GM12878 (cell line): ENCODE data around the gene MS4A6A. TPM values are rescaled to one million over a fixed set of nuclear protein-coding genes. Genes with fewer than 3 reads are reported as not detected.

Experiments used
- ASH2L ChIP-seq: fragments of 300-600, 200-600 bp; sonication (generic); IDR thresholded peaks from 2 replicates; pipeline ENCODE4 v1.6.1; 2017; ENCODE audit warnings: low read depth, mild to moderate bottlenecking, borderline replicate concordance
- CREM ChIP-seq: IDR thresholded peaks from 2 replicates; pipeline ENCODE4 v1.6.1; 2014; ENCODE audit warnings: antibody characterized with exemption, low read depth
- EED ChIP-seq: sonication (generic); IDR thresholded peaks from 2 replicates; pipeline ENCODE4 v1.6.1; 2016; ENCODE audit warnings: antibody characterized with exemption, low read depth
- HDAC6 ChIP-seq: fragments of 200-600 bp; sonication (generic); IDR thresholded peaks from one replicate; pipeline ENCODE4 v1.8.0; 2017; ENCODE audit warnings: antibody characterized with exemption; ENCODE audit not compliant: unreplicated experiment
- KLF5 ChIP-seq: fragments of 450-650 bp; IDR thresholded peaks from 2 replicates; pipeline ENCODE4 v1.6.1; 2014; ENCODE audit warnings: mild to moderate bottlenecking; ENCODE audit not compliant: partially characterized antibody
- LARP7 ChIP-seq: fragments of 450-650 bp; IDR thresholded peaks from 2 replicates; pipeline ENCODE4 v1.6.1; 2017; ENCODE audit warnings: mild to moderate bottlenecking
- MXI1 ChIP-seq: fragments of 150-350 bp; IDR thresholded peaks from 2 replicates; pipeline ENCODE4 v1.6.1; 2011; ENCODE audit warnings: low read depth, mild to moderate bottlenecking, inconsistent platforms, low read length, improper control_type of control experiment
- NBN ChIP-seq: fragments of 450-650 bp; IDR thresholded peaks from 2 replicates; pipeline ENCODE4 v1.6.1; 2016
- NFIC ChIP-seq: IDR thresholded peaks from 2 replicates; pipeline ENCODE4 v1.6.1; 2012; ENCODE audit warnings: low read depth, mild to moderate bottlenecking, inconsistent platforms, low read length, moderate library complexity
- NKRF ChIP-seq: fragments of 450-650 bp; conservative IDR thresholded peaks from 2 replicates; pipeline ENCODE4 v1.6.1; 2017; ENCODE audit warnings: mild to moderate bottlenecking, moderate library complexity
- POLR2AphosphoS5 ChIP-seq: IDR thresholded peaks from 2 replicates; pipeline ENCODE4 v1.6.1; 2011; ENCODE audit warnings: mild to moderate bottlenecking, low read length, inconsistent platforms
- RB1 ChIP-seq: fragments of 450-650 bp; formaldehyde crosslinking; IDR thresholded peaks from 2 replicates; pipeline ENCODE4 v1.6.1; 2017; ENCODE audit warnings: mild to moderate bottlenecking, borderline replicate concordance
- SIN3A ChIP-seq: IDR thresholded peaks from 2 replicates; pipeline ENCODE4 v1.6.1; 2012; ENCODE audit warnings: low read depth, low read length, improper control_type of control experiment
- SMC3 ChIP-seq: IDR thresholded peaks from 2 replicates; pipeline ENCODE4 v1.6.1; 2011; ENCODE audit warnings: low read length, improper control_type of control experiment, borderline replicate concordance
- SRF ChIP-seq, 2 experiments: IDR thresholded peaks; 2 replicates each; pipeline ENCODE4 v1.6.1; 2011; ENCODE audit warnings: low read depth in 2 of 2, low read length in 2 of 2, mild to moderate bottlenecking in 1 of 2, moderate library complexity in 1 of 2
- WRNIP1 ChIP-seq: IDR thresholded peaks from 2 replicates; pipeline ENCODE4 v1.6.1; 2011; ENCODE audit warnings: low read depth, low read length, improper control_type of control experiment, borderline replicate concordance
- ZBTB11 ChIP-seq: fragments of 450-650 bp; formaldehyde crosslinking; IDR thresholded peaks from 2 replicates; pipeline ENCODE4 v1.5.0; 2022; ENCODE audit warnings: mild to moderate bottlenecking, missing genetic modification characterization
- ZNF24 ChIP-seq: fragments of 450-650 bp; IDR thresholded peaks from 2 replicates; pipeline ENCODE4 v1.6.1; 2017; ENCODE audit warnings: antibody characterized with exemption, mild to moderate bottlenecking
- ZNF274 ChIP-seq: IDR thresholded peaks from one replicate; pipeline ENCODE4 v1.8.0; 2011; ENCODE audit not compliant: insufficient read length, insufficient read depth
- ZNF384 ChIP-seq: IDR thresholded peaks from 2 replicates; pipeline ENCODE4 v1.6.1; 2012; ENCODE audit warnings: low read depth, mild to moderate bottlenecking, low read length, improper control_type of control experiment, borderline replicate concordance
- polyA plus RNA-seq, 11 experiments: library from polyadenylated mRNA; depleted of rRNA in 4 of 11; unstranded in 6 of 11; stranded (reverse) in 5 of 11; fragments of >200 nt; fragmentation: Nextera tagmentation in 4 of 11; fragmentation: Illumina TruSeq in 1 of 11; extraction: Ambion mirVana in 4 of 11; extraction: Trizol in 1 of 11; gene quantifications; 1 replicate in 1 of 11; 2 replicates in 10 of 11; pipeline versions ENCODE4 v1.2.1 to v1.2.3, GENCODE V29; 2011 to 2016; ENCODE audit warnings: inconsistent platforms in 2 of 11, missing spikeins in 2 of 11, low read depth in 1 of 11
- total RNA-seq, 4 experiments: library from RNA; depleted of rRNA in 3 of 4; stranded (reverse); fragments of >200 nt in 3 of 4; fragmentation: Illumina TruSeq in 1 of 4; extraction: Trizol in 1 of 4; gene quantifications; 2 replicates each; pipeline versions ENCODE4 v1.2.1 to v1.2.3, GENCODE V29; 2013 to 2021
- TF ChIP-seq, protein P1 (sequence below): fragments of 450-650 bp; IDR thresholded peaks from 2 replicates; pipeline ENCODE4 v1.6.1; 2017; ENCODE audit warnings: mild to moderate bottlenecking, moderate library complexity
- TF ChIP-seq, protein P2 (sequence below): IDR thresholded peaks from 2 replicates; pipeline ENCODE4 v1.6.1; 2012; ENCODE audit warnings: low read depth, low read length, improper control_type of control experiment

The MS4A6A gene
- total and polyA plus RNA-seq, 10 of the 15 experiments (the other 5 are each of a cell fraction or from before 2014, with no cell fraction given), result 0.75 to 30.7 (median 9.0) TPM

DNA sequence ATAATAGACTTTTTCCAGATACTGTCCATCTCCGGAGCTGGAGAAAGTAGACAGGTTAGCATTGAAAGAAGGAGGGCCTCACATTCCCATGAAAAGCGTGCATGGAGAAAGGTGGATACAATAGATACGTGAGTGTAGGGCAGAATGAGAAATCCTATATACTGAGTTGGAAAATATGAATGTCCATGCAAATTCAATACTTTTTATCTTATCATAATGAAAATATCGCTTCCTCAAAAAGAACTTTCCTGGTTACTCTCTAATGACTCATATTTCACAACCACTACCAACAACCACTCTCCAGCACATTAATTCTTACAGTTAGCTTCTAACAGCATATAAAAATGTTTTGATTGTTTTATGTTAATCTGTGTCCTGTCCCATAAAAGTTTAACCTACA, 22.0 kb upstream of the MS4A6A start (continued):
- no peak for TF ChIP-seq ASH2L
- no peak for TF ChIP-seq SRF (IDR thresholded peaks at IDR 0.05; ENCODE audit: low read depth in 2 of 2, low read length in 2 of 2)
- peak; percentile 97 for TF ChIP-seq NFIC
- TF ChIP-seq ZNF24, result 0 out of 2 replicates have a peak, but pooled peaks have one; percentile 45
- TF ChIP-seq, protein P1, sequence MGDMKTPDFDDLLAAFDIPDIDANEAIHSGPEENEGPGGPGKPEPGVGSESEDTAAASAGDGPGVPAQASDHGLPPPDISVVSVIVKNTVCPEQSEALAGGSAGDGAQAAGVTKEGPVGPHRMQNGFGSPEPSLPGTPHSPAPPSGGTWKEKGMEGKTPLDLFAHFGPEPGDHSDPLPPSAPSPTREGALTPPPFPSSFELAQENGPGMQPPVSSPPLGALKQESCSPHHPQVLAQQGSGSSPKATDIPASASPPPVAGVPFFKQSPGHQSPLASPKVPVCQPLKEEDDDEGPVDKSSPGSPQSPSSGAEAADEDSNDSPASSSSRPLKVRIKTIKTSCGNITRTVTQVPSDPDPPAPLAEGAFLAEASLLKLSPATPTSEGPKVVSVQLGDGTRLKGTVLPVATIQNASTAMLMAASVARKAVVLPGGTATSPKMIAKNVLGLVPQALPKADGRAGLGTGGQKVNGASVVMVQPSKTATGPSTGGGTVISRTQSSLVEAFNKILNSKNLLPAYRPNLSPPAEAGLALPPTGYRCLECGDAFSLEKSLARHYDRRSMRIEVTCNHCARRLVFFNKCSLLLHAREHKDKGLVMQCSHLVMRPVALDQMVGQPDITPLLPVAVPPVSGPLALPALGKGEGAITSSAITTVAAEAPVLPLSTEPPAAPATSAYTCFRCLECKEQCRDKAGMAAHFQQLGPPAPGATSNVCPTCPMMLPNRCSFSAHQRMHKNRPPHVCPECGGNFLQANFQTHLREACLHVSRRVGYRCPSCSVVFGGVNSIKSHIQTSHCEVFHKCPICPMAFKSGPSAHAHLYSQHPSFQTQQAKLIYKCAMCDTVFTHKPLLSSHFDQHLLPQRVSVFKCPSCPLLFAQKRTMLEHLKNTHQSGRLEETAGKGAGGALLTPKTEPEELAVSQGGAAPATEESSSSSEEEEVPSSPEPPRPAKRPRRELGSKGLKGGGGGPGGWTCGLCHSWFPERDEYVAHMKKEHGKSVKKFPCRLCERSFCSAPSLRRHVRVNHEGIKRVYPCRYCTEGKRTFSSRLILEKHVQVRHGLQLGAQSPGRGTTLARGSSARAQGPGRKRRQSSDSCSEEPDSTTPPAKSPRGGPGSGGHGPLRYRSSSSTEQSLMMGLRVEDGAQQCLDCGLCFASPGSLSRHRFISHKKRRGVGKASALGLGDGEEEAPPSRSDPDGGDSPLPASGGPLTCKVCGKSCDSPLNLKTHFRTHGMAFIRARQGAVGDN, result no peak
- TF ChIP-seq ZNF274, result no peak
- TF ChIP-seq POLR2AphosphoS5, result no peak
- no peak for TF ChIP-seq LARP7
- TF ChIP-seq ZNF384, result no peak
- no peak for TF ChIP-seq NBN
- no peak for TF ChIP-seq HDAC6
- TF ChIP-seq ZBTB11 (CRISPR knock-in tag), result no peak
- TF ChIP-seq CREM, result peak; percentile 67; the same call in 1 of the 2 replicates
- TF ChIP-seq SIN3A, result no peak
- TF ChIP-seq EED, result peak; percentile 86
- no peak for TF ChIP-seq KLF5
- no peak for TF ChIP-seq SMC3
- TF ChIP-seq NKRF, result no peak
- TF ChIP-seq WRNIP1, result no peak
- no peak for TF ChIP-seq MXI1
- TF ChIP-seq, protein P2, sequence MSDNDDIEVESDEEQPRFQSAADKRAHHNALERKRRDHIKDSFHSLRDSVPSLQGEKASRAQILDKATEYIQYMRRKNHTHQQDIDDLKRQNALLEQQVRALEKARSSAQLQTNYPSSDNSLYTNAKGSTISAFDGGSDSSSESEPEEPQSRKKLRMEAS, result no peak
- no peak for TF ChIP-seq RB1
